Measurements from ENCODE around the gene NEDD9.
A peak's percentile ranks its signal among the peaks of the same experiment; 100 is the strongest.

Gene NEDD9

DNA sequence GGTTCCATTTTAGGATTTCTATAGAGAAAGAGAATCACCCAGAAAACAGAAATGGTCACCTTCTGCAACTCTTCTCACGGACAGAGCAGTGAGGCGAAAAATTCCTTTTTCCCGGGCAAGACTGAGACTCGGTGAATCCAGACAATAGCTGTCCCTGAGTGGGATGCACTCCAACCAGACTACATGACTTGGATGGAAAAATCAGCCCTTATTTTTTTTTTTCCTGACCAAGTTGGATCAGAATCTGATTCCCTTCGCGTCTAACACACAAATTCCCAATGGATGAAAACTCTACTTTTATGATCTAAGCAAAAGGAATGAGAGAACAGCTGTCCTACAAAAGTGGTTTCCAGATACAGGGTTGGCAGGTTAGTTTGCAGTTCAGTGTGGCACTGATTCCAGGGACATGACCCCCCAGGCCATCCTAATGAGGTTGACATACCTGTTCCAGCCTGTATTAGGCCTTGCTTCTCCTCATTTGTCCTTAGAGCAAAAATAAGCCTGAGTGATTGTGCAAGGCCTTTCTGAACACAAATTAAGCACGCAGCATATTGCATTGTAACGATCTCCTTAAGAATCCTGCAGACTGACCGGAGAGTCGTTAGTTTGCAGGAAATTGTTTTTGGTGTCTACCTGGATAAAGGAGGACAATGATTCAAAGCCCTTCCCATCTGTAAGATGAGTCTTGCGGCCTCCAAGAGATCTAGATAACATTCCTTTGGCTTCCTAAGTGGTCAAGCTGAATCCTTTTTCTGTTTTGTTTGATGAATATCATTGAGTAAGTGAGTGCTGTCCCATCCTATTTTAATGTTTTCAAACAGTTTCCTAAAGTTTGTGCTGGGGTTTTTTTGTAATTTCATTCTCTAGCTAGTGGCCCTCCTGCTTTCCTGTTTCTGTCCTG, 1.5 kb upstream of the NEDD9 start:
- no peak for DNase-seq (ENCODE audit: low spot score)

DNA sequence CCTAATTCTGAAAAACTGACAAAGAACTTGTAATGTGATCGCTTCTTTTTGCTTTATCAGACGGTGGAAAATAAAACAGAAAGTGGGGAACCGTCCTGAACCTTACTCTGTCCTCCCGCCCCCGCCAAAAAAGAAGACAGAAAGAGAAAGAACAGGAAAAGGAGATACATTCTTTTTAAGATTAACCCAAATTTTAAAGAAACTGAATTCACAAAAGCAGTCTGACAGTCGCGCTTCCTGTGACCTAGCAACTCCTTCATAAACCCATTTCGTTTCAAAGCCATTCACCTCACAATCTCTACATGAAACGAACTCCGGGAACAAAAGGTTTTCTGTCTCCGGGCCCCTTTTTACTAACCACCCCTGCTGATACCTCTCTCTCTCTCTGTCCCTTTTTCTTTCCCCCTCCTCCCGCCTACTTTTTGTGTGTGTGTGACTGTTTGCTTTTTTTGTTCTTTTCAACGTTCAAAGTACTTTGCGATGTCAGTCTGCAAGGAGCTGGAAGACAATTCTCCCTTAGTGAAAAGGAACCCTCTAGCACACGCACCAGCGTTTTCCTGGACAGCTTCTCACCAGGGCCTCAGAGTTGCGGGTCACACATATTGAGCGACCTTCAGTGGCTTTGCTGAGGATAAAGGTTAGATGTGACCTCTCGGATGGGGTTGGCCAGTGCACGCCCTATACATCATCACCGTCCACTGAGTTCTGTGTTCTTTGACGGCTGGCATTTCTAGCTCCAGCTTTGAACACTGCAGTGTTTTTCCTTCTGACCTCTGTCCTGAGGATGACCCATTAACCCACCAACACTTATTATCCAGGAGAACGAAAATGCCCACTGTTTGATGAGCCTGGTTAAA, 530 bp upstream of the NEDD9 start:
- peak; percentile 67 for DNase-seq (ENCODE audit: low spot score)

DNA sequence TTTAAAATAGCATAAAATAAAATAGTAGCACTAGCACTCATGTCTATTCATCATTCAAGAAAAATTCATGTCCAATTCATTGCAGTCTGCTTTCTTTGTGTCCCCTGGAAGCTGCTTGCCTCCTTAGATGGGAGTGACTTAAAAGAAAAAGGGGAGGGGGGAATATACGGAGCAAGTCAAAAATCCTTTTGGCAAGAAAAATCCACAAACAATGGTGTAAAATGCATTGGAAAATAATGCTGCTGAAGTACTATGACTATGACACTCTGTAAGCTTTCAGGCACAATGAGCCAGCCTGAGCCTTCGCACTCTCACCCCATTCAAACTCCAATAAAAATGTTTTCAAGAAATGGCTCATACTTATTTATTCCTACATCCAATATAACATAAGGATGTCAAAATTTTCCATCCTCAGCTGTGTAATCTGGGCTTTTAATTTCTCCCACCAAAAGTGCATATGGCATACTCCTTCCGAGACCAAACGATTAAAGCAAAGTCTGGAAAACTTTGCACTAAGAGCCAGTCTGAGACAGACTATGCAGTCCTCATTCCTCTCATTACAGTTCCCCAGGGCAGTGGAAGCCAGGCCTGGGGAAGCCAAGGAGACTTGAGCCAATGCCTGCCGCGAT, 790 bp downstream of the NEDD9 start:
- DNase-seq (ENCODE audit: low spot score) = peak; percentile 43

DNA sequence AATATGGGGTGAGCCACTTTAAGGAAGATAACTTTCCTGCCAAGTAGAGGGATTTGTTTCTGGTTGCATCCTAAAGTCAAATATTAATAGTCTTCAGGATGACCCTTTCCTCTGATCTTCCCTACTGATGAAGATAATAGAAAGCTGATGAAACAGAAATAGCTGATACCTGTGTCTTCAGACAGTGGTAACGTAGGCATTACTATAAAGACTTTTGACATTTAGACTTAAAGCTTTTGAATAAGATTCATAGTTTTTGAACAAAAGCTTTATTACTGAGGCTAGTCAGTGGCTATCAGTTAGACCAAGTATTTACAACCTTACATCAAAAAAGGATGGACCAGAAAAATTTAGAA, 1.4 kb downstream of the NEDD9 start:
- no peak for DNase-seq (ENCODE audit: low spot score)

DNA sequence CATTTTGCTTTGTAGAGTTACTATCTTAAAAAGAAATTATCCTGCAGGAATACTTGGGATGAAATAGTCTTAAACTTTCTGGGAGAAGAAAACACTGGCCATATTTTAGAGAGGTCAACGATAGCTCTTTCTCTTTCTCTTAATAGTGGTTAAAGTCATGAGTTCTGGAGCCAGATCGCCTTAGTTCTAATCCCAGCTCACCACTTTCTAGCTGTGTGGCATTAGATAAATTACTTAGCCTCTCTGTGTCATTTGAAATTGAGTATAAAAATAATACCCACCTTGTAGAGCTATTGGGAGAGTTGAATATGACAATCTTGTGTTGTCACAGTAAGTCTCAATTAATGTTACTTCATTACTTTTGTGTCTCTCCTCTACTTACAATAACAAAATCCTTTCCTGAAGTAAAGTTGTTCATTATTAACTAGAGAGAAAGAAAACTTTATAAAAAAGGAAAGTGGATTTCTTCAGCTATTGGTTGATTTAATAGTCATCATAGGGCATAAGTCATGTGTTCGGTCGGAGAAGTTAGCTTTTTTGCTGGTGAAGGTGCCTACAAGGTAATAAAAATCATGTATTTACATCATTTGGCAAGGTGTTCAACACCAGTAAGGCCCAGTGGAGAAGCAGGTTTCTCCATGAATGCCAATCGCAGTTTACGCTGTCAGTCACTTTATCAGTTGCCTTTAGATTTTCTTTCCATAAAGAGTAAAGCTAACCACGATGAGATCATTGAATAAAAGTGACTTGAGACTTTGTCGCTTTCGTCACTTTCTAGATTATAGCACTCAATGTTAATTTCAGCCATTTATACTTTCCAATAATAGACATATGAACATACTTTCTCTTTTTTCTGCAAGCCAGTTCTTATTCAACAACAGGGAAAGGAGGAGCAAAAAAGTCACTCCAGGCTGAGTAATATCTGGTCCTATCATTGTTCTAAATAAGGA, 2.0 kb downstream of the NEDD9 start:
- no peak for DNase-seq (ENCODE audit: low spot score)

DNA sequence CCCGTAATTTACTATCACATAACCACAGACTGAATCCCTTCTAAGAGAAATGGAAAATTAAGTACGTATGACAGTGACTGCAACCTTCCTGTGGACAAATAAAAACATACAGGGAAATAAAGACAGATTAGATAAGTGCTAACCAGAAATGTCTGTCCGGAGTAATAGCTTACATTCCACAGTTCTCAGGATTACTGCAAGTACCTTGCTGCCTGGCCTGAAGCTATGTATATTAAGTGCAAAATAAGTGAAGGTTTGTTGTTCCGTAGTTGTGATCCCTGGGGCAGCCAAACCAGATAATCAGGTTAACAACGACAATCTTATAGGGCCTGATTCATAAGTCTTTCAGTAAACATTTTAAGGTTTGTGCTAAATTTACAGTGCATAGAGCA, 2.8 kb downstream of the NEDD9 start:
- DNase-seq (ENCODE audit: low spot score) = no peak

DNA sequence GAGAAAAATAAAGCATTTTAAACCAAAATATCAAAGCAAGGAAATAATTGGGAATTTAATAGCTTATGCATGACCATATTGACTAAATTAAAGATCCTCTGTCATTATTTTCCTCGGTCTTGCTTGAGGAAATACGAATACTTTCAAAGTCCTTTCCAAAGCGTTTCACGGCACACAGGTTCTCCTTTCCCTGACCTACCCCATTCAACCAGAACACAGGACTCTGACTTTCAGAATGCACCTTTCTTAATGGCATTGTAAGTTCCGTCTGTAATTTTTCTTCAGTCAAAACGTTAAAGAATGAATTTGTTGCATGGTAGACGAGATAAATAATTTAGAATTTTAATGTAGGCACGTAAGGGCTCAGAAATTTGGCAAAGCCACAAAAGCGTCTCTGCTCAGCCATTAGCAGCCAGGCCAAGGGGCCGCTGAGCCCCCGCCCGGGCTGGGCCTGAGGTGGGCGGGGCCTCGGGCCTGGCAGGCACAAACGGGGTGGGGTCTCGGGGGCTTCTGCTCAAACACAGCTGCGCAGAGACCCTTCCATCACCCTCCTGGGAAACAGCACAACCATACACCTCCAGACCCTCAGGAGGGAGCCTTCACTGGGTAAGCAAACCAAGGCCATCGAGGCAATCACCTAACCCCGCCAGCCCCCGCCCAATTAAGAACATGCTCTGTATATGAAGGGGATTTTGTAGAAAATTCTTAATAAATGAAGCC, 3.4 kb downstream of the NEDD9 start:
- DNase-seq (ENCODE audit: low spot score) = peak; percentile 84

DNA sequence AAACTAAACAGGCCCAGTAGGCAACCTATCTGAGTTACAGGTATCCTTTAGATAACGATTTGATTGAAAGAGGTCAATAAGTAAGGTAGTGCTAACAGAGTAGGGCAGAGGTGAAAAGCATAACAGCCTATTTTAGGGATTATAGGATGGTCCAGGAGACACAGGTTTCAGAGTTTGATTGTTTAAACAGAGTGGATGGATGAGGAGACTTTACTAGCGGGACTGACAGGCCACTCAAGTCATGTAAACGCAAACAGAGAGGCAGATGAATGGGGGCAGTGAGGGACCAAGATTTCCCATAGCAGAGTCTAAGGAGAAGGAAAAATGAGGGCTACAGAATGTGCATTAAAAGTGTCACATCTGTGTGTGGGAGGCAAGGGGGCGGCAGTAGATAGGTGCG, 4.8 kb downstream of the NEDD9 start:
- DNase-seq (ENCODE audit: low spot score) = no peak

DNA sequence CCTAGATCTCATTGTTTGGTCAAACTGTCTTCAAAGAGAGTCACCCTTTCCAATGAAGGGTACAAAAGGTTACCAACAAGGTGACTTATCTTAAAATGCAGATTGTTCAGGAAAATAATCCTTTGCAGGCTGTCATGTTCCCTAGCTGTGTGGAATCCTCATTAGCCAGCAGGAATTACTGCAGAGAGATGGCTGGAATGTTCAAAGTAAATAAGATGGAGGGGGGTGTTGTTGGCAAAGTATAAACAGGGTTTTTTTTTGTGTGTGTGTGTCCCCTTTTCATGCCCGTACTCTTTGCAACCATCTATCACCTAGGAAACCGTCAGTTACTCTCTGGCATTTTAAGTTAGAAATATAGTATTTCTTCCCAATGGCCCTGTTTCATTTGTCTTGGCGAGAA, 6.5 kb downstream of the NEDD9 start:
- no peak for DNase-seq (ENCODE audit: low spot score)

DNA sequence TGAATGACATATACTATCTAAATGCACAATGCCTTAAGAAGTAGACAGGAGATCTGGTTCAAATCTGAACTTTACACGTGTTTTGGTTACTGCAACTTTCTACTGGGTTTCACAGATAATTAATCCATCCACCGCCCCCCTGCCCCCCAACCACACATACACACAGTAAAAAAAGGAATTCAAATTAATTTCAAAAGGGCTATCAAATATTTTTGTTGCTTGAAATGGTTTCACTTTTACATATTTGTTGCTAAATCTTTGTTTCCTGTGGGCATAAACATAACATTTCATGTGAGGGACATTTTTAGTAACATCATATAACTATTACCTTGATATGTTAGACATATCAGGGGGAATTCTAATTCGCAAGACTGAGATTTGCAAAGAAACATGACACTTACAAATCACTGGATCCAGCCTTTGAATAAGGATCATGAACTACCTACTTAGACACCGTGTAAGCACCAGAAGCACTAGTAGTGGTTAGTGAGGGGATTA, 7.5 kb downstream of the NEDD9 start:
- no peak for DNase-seq (ENCODE audit: low spot score)

DNA sequence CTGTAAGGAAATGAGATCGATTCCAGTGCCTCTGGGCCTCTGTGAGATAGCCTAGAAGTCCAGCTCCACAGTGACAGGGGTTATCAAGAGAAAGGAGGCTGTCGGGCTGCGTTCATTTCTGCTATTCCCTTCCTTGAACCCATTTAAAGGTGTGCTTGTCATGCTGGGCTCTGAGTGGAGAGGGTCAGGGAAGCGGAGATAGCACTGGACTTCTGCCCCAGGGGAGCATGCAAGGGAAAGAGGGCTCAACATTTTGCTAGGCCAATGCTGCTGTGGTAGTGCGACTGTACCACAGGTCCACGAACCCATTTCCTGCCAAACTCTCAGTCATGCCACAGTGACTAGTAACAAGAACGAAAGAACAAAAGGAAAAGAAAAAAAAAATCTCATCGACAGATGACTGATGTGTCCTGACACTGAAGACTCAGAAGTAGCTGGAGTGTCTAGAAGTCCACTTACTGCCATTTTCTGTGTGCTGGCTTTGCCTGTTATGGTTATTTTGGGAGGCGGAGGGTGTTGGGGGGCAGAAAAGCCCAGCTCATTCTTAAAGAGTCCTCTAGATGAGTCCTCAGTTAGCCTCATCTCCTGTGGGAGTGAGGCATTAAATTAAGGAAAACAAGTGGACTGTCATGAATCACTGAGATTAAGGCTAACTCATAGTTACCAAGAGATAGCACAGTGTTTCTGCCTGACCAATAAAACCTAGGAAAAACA, 8.1 kb downstream of the NEDD9 start:
- no peak for DNase-seq (ENCODE audit: low spot score)

DNA sequence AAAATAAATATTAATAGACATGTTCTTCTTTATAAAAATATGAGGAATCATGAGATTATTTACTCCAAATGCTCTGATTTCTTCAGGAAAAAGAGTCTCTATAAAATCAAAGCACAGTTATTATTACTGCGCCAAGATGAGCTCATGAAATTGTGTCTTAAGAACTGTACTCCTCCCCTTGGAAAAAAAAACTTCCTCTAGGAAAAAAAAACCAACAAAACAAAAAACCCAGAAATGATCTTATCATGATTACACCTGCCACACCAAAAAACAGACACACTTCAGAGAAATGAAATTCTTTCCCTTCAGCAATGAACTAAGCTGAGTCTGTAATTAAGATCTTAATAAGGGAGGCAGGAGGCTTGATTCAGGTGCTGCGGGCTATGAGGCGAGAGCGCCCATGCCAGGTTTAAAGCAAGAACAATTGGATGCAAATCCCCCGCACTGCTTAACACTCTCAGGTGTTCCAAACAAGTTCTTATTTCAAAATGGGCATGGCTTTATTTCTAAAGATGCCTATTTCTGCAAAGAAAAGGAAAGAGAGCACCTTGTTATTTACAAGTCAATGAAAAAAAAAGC, 9.1 kb downstream of the NEDD9 start:
- no peak for DNase-seq (ENCODE audit: low spot score)

DNA sequence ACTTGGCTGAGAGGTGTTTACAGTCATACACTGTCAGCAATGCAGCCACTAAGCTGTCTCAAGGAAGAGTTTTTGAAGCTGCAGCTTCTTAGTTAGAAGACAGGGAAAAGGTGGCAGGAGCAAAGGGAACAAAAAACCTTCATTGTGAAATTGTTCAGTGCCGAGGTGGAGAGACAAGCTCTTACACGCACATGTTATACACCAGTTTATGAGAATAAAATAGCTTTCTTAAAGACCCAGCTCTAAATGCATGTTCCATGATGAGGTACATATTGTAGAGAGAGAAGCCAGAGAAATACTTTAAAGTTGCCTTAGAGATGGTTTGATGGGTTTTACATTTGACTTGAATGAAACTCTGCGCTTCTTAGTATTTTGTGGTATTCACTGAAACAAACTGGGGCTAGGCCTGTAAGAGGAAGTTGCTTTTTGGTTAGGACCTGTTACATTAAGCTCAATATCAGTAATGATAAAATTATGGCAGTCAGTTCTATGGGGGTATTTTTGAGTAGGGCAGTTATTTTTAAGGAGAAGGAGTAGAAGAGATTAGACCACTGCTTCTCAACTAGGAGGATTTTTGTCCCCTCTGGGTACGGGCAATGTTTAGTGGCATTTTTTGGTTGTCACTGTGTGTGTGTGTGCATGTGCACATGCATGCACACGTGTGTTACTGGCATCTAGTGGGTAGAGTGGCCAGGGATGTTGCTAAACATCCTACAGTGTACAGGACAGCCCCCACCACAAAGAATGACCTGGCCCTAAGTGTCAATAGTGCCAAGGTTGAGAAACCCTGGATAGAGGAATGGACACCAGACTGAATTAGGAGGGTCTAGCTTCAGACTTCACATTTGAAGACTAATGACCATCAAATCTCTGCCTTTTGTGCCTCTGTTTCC, 9.8 kb downstream of the NEDD9 start:
- no peak for DNase-seq (ENCODE audit: low spot score)

DNA sequence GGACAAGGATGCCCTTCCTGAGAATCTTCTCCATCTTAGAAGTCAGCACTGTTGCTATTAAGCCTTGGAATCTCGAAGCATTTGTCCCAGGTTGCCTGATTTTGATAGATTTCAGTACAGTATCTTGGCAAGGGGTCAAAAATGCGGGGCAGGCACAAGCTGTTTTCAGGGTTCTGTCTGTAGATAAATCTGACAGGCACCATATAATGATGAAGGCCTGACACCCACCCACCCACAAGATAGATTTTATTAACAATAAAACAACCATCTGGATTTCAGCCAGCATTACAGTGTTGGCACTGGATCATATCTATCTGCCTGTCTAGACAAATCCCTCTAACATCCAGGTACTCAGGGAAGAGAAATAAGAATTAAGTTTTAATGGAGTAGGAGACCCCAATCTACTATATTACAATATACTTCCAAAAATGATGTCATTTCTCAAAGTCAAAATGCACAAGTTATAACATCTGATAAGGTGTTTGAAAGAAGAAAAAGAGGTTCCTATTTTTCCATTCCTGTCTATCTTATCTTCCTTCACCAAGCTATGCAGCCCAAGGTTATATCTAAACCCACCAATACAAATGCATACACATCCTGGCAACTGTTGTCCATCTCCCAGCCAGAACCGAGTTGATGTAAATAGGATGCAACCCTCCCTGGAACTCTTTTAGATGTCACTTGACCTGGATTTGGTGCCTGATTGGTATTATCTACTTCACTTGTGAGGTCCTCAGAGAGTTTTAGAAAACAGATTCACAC, 10.7 kb downstream of the NEDD9 start:
- DNase-seq (ENCODE audit: low spot score) = no peak

DNA sequence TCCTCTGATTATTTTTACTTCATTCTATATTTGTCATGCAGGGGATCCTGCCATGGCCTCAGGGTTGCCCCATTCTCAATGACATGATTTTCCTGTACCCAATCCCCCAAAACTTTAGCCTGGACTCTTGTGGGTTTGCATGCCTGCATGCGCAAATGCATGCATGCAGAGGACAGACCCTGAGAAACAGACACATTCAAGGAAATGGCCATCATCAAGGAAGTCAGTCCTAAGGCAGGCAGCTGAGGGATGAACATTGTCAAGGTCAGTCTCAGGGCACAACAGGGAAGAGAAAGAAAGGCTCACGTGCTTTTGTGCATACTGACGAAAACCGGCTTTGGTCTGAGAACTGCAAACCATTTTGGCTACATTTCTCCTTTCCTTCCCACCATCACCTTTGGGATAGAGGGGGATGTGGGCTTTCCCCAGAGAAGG, 13.1 kb downstream of the NEDD9 start:
- no peak for DNase-seq (ENCODE audit: low spot score)

DNA sequence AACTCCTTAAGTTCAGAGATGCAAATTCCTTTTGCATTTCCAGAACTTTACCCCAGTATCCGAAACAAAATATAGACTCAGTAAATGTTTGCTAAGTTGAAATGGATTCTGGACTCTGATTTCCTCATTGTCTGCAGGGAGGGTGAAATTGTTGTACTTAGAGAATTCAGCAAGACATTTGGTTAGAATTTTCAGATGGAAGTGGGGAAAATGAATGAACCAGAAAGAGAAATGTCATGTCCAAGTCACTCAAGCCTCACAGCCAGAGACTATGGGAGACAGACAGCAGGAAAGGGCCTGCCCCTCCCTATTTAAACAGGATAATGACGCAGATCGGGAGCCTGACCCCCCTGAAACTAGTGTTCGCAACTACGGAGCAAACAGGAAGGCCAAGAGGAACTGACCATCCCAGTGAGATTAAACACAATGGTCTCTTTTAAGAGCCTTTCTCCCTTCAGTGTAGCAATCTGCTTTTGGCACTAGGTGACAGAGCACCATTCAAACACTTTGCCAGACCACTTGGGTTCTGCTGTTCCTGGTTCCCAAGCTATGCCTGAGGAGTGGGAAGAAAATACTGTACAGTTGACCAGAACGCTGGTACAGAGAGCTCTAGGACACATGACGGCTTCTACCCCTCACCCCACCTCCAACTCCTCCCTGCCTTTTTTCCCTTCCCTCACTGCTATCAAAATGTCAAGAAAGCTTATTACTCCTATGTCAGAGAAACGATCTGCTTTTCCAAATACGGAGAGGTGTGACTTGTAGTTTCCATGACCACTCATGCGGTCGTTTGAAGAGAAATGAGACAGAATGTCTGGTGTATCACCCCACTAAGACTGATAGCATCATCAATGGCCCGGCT, 13.7 kb downstream of the NEDD9 start:
- DNase-seq (ENCODE audit: low spot score) = no peak

DNA sequence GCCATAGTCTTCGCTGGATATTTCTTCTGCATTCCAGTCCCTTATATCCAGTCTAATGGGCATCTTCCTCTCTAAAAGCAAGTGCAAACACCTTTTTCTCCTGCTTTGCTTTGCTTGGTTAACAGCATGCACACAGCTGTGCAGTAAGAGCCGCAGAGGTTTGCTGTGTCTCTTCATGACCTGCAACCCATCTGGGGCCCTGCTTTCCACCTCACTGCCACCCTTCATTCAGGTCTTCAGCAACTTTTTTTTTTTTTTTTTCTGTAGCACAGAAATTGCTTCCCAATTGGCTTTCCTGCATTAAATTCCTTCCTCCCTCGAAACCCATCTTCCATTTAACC, 14.4 kb downstream of the NEDD9 start:
- DNase-seq (ENCODE audit: low spot score) = no peak

All from iPS-NIHi11 (cell line).